WTC11 (cell line): ENCODE measurements around the gene PTGES2. TPM values are rescaled to one million over a fixed set of nuclear protein-coding genes. Genes with fewer than 3 reads are reported as not detected.

Experiments used
- total RNA-seq: library from RNA; stranded (reverse); gene quantifications from 3 replicates; pipeline ENCODE4 v1.2.3, GENCODE V29; 2021
- TF ChIP-seq, protein P1 (sequence below): sonication (generic); formaldehyde crosslinking; IDR thresholded peaks from 2 replicates; pipeline ENCODE4 v1.8.1; 2022; ENCODE audit warnings: mild to moderate bottlenecking, missing genetic modification reagents, moderate library complexity, borderline replicate concordance

PTGES2 gene
- total RNA-seq, 1 experiment from 2014 or later = 118 TPM

GRCh38 chr9:128070874-128071273, 56.7 kb downstream of the PTGES2 start (continued):
- TF ChIP-seq, protein P1, sequence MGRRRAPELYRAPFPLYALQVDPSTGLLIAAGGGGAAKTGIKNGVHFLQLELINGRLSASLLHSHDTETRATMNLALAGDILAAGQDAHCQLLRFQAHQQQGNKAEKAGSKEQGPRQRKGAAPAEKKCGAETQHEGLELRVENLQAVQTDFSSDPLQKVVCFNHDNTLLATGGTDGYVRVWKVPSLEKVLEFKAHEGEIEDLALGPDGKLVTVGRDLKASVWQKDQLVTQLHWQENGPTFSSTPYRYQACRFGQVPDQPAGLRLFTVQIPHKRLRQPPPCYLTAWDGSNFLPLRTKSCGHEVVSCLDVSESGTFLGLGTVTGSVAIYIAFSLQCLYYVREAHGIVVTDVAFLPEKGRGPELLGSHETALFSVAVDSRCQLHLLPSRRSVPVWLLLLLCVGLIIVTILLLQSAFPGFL (CRISPR knock-in tag) = no peak
- TF ChIP-seq, all 79 proteins: peak for 0

Other genes starting within 250 kb of the PTGES2 start
- 45.1 to 47.5 TPM (median 45.3 TPM) in 3 replicates for gene ST6GALNAC6, start 228.1 kb downstream of the PTGES2 start, total RNA-seq
- 25.1 to 25.7 TPM (median 25.4 TPM) in 3 replicates for gene ST6GALNAC4, start 210.7 kb downstream of the PTGES2 start, total RNA-seq
- gene PIP5KL1, start 197.0 kb downstream of the PTGES2 start, total RNA-seq = 15.8 to 20.2 TPM (median 16.8 TPM) in 3 replicates
- 53.3 to 58.2 TPM (median 56.1 TPM) in 3 replicates for gene DPM2, start 189.9 kb downstream of the PTGES2 start, total RNA-seq
- gene EEIG1, start 146.7 kb downstream of the PTGES2 start, total RNA-seq = 42.2 to 66.4 TPM (median 51.3 TPM) in 3 replicates
- gene NAIF1, start 60.4 kb downstream of the PTGES2 start, total RNA-seq = 11.9 to 13.4 TPM (median 12.4 TPM) in 3 replicates
- 15.2 to 17.4 TPM (median 15.2 TPM) in 3 replicates for gene SLC25A25, start 59.5 kb downstream of the PTGES2 start, total RNA-seq
- gene LCN2, start 21.7 kb upstream of the PTGES2 start, total RNA-seq = 1.0 to 3.0 TPM (median 1.3 TPM) in 3 replicates
- 77.1 to 86.9 TPM (median 86.6 TPM) in 3 replicates for gene BBLN, start 32.5 kb upstream of the PTGES2 start, total RNA-seq
- gene CIZ1, start 63.8 kb upstream of the PTGES2 start, total RNA-seq = 86.1 to 90.6 TPM (median 90.2 TPM) in 3 replicates
- 79.0 to 105 TPM (median 92.4 TPM) in 3 replicates for gene DNM1, start 75.7 kb upstream of the PTGES2 start, total RNA-seq
- 54.7 to 66.3 TPM (median 58.8 TPM) in 3 replicates for gene GOLGA2, start 148.3 kb upstream of the PTGES2 start, total RNA-seq
- 26.2 to 32.0 TPM (median 31.7 TPM) in 3 replicates for gene SWI5, start 148.5 kb upstream of the PTGES2 start, total RNA-seq
- 33.1 to 35.0 TPM (median 33.2 TPM) in 3 replicates for gene TRUB2, start 194.7 kb upstream of the PTGES2 start, total RNA-seq
- gene COQ4, start 195.1 kb upstream of the PTGES2 start, total RNA-seq = 31.3 to 45.3 TPM (median 33.6 TPM) in 3 replicates
- gene SLC27A4, start 212.8 kb upstream of the PTGES2 start, total RNA-seq = 20.8 to 23.8 TPM (median 21.2 TPM) in 3 replicates
- 52.0 to 67.9 TPM (median 54.3 TPM) in 3 replicates for gene URM1, start 243.6 kb upstream of the PTGES2 start, total RNA-seq